A549 (cell line): ENCODE data around the gene GOLPH3.

Experiments used
- CBX8 ChIP-seq: fragments of 200-600 bp; sonication (generic); IDR thresholded peaks from 2 replicates; pipeline ENCODE4 v1.6.1; 2016
- CHD2 ChIP-seq: fragments of 150-350 bp; IDR thresholded peaks from 2 replicates; pipeline ENCODE4 v1.6.1; 2014; ENCODE audit warnings: low read length; ENCODE audit not compliant: partially characterized antibody
- CHD4 ChIP-seq: fragments of 200-600 bp; sonication (generic); IDR thresholded peaks from 2 replicates; pipeline ENCODE4 v1.6.1; 2016; ENCODE audit warnings: antibody characterized with exemption, mild to moderate bottlenecking, borderline replicate concordance
- EP300 ChIP-seq, 2 experiments: fragments of >200 bp; sonication (Bioruptor Twin); formaldehyde crosslinking; IDR thresholded peaks; 2 replicates in 1 of 2; 3 replicates in 1 of 2; pipeline ENCODE4 v1.6.1; 2016 to 2017
- HDAC2 ChIP-seq: fragments of 200-600 bp; sonication (generic); IDR thresholded peaks from 2 replicates; pipeline ENCODE4 v1.6.1; 2016
- JUN ChIP-seq, 2 experiments: fragments of >200 bp; sonication (Bioruptor Twin); formaldehyde crosslinking; IDR thresholded peaks; 2 replicates in 1 of 2; 3 replicates in 1 of 2; pipeline ENCODE4 v1.6.1; 2016 to 2017
- POLR2A ChIP-seq: IDR thresholded peaks from 2 replicates; pipeline ENCODE4 v1.6.1; 2012; ENCODE audit warnings: mild to moderate bottlenecking, low read length
- POLR2AphosphoS2 ChIP-seq: conservative IDR thresholded peaks from 2 replicates; pipeline ENCODE4 v1.6.1; 2012; ENCODE audit warnings: low read length, improper control_type of control experiment, inconsistent platforms
- RNF2 ChIP-seq: fragments of 200-600 bp; sonication (generic); IDR thresholded peaks from 2 replicates; pipeline ENCODE4 v1.6.1; 2016; ENCODE audit warnings: low read depth, mild to moderate bottlenecking, antibody characterized with exemption, moderate library complexity, borderline replicate concordance
- TF ChIP-seq, protein P1 (sequence below): fragments of >200 bp; sonication (Bioruptor Twin); formaldehyde crosslinking; IDR thresholded peaks from 3 replicates; pipeline ENCODE4 v1.5.1; 2016
- TF ChIP-seq, protein P2 (sequence below): fragments of 450-650 bp; IDR thresholded peaks from 2 replicates; pipeline ENCODE4 v1.6.1; 2014; ENCODE audit warnings: antibody characterized with exemption
- TF ChIP-seq, protein P3 (sequence below): fragments of >200 bp; sonication (Bioruptor Twin); formaldehyde crosslinking; IDR thresholded peaks from 3 replicates; pipeline ENCODE4 v1.6.1; 2016

GRCh38 chr5:32115985-32116384 lies 58.1 kb downstream of the GOLPH3 start:
- TF ChIP-seq, protein P1, sequence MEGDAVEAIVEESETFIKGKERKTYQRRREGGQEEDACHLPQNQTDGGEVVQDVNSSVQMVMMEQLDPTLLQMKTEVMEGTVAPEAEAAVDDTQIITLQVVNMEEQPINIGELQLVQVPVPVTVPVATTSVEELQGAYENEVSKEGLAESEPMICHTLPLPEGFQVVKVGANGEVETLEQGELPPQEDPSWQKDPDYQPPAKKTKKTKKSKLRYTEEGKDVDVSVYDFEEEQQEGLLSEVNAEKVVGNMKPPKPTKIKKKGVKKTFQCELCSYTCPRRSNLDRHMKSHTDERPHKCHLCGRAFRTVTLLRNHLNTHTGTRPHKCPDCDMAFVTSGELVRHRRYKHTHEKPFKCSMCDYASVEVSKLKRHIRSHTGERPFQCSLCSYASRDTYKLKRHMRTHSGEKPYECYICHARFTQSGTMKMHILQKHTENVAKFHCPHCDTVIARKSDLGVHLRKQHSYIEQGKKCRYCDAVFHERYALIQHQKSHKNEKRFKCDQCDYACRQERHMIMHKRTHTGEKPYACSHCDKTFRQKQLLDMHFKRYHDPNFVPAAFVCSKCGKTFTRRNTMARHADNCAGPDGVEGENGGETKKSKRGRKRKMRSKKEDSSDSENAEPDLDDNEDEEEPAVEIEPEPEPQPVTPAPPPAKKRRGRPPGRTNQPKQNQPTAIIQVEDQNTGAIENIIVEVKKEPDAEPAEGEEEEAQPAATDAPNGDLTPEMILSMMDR, result no peak
- TF ChIP-seq CBX8, result no peak
- no peak for TF ChIP-seq POLR2A
- TF ChIP-seq, protein P2, sequence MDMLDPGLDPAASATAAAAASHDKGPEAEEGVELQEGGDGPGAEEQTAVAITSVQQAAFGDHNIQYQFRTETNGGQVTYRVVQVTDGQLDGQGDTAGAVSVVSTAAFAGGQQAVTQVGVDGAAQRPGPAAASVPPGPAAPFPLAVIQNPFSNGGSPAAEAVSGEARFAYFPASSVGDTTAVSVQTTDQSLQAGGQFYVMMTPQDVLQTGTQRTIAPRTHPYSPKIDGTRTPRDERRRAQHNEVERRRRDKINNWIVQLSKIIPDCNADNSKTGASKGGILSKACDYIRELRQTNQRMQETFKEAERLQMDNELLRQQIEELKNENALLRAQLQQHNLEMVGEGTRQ, result no peak
- no peak for TF ChIP-seq JUN (IDR thresholded peaks at IDR 0.05)
- TF ChIP-seq EP300 (IDR thresholded peaks at IDR 0.05), result no peak
- no peak for TF ChIP-seq RNF2
- TF ChIP-seq CHD4, result no peak
- no peak for TF ChIP-seq CHD2
- TF ChIP-seq, protein P3, sequence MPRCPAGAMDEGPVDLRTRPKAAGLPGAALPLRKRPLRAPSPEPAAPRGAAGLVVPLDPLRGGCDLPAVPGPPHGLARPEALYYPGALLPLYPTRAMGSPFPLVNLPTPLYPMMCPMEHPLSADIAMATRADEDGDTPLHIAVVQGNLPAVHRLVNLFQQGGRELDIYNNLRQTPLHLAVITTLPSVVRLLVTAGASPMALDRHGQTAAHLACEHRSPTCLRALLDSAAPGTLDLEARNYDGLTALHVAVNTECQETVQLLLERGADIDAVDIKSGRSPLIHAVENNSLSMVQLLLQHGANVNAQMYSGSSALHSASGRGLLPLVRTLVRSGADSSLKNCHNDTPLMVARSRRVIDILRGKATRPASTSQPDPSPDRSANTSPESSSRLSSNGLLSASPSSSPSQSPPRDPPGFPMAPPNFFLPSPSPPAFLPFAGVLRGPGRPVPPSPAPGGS, result no peak
- TF ChIP-seq POLR2AphosphoS2, result no peak
- TF ChIP-seq HDAC2, result no peak
